Measurements from ENCODE around the gene SUSD6. TPM values are rescaled to one million over a fixed set of nuclear protein-coding genes. Genes with fewer than 3 reads are reported as not detected.

SUSD6 gene
- total RNA-seq, 1 experiment from 2014 or later: 44.7 TPM

DNA sequence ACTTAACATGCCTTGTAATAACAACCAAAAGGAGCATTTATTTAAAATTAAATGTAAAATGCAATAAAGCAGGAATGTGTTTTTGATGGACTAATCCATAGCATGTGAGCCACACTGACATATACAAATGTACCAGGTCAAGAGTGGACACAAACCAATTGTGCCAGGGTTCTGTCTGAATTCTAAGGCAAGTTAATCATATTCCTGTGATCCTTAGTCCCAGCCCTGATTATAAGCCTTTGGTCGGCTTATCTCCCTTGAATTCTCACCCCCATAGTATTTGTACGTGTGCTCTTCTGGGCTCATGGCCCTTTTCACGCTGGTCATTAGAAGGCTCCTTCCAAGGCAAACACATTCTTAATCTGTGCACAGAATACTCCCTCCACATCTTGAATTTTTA is 144.9 kb downstream of the SUSD6 start:
- intact Hi-C loops (cut with micrococcal nuclease; ENCODE audit: unreplicated experiment): no loop called here
- Mint-ChIP-seq H3K27me3 (ENCODE audit: unreplicated experiment) (no peaks in the 10 kb centered on the region), H3K9me3 (ENCODE audit: low read depth, unreplicated experiment) (no peaks in the 10 kb centered on the region), H3K4me1 (ENCODE audit: low read depth, unreplicated experiment) (no peaks in the 10 kb centered on the region), H3K4me3 (ENCODE audit: low read depth, unreplicated experiment) (no peak overlapping the region), H3K27ac (ENCODE audit: unreplicated experiment) (no peak overlapping the region), H3K36me3 (ENCODE audit: insufficient read depth, unreplicated experiment) (no peaks in the 10 kb centered on the region)
- no peak for TF ChIP-seq CTCF (IDR thresholded peaks at IDR 0.05; ENCODE audit: unreplicated experiment)
- CTCF ChIA-PET: no interaction called here
- no TSS peak for BruUV-seq (replicated peaks)
- no peak for DNase-seq

DNA sequence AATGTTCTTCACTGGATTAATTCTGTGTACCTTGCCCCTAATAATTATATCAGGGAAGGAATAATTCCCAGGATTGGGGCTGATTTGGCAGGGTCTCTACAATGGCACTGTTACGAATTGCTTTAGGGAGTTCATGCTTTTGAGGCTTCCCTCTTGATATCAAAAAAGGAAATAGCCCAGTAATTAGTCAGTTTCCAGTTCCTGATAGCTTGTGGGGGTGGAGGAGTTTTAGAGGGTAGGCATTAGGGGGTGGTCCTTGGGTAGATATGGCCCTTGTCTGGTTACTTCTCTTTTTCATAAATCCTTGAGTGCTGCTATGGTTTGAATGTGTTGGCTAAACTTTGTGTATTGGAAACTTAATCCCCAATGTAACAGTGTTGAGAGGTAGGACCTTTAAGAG is 149.4 kb downstream of the SUSD6 start:
- no TSS peak for BruUV-seq (replicated peaks)
- CTCF ChIA-PET: no interaction called here
- no peak overlapping the region for H3K27ac Mint-ChIP-seq (ENCODE audit: unreplicated experiment)

GRCh38 chr14:69763761-69764510 is 152.5 kb downstream of the SUSD6 start:
- intact Hi-C loops (cut with micrococcal nuclease; ENCODE audit: unreplicated experiment): no loop called here
- no peak overlapping the region for H3K27ac Mint-ChIP-seq (ENCODE audit: unreplicated experiment)

More for the DNA sequence above, 149.4 kb downstream of the SUSD6 start:
- Mint-ChIP-seq H3K27me3 (ENCODE audit: unreplicated experiment) (no peaks in the 10 kb centered on the region), H3K4me1 (ENCODE audit: low read depth, unreplicated experiment) (no peaks in the 10 kb centered on the region), H3K4me3 (ENCODE audit: low read depth, unreplicated experiment) (no peak overlapping the region), H3K9me3 (ENCODE audit: low read depth, unreplicated experiment) (peaks cover 3% of the 10 kb centered on the region), H3K36me3 (ENCODE audit: insufficient read depth, unreplicated experiment) (no peaks in the 10 kb centered on the region)
- intact Hi-C loops (cut with micrococcal nuclease; ENCODE audit: unreplicated experiment): no loop called here
- TF ChIP-seq CTCF (IDR thresholded peaks at IDR 0.05; ENCODE audit: unreplicated experiment): no peak
- no peak for DNase-seq

More at GRCh38 chr14:69763761-69764510, 152.5 kb downstream of the SUSD6 start:
- CTCF ChIA-PET: interaction anchor here (0.6 kb wide), 1 partner anchor 33 kb away, joined by 3 read pairs; no protein-coding TSS in a partner anchor
- Mint-ChIP-seq H3K9me3 (ENCODE audit: low read depth, unreplicated experiment) (peaks cover 3% of the 10 kb centered on the region), H3K4me3 (ENCODE audit: low read depth, unreplicated experiment) (no peak overlapping the region), H3K36me3 (ENCODE audit: insufficient read depth, unreplicated experiment) (peaks cover 26% of the 10 kb centered on the region), H3K4me1 (ENCODE audit: low read depth, unreplicated experiment) (peaks cover 8% of the 10 kb centered on the region), H3K27me3 (ENCODE audit: unreplicated experiment) (no peaks in the 10 kb centered on the region)
- BruUV-seq (replicated peaks): no TSS peak
- no peak for TF ChIP-seq CTCF (IDR thresholded peaks at IDR 0.05; ENCODE audit: unreplicated experiment)
- no peak for DNase-seq

Other genes with a start within 250 kb of the SUSD6 start
- 313 and 343 TPM in 2 replicates for gene ERH, start 213.3 kb upstream of the SUSD6 start, total RNA-seq (2022)
- 88.3 and 94.7 TPM in 2 replicates for gene SLC39A9, start 212.9 kb upstream of the SUSD6 start, total RNA-seq (2022)
- 0.56 and 0.73 TPM in 2 replicates for gene PLEKHD1, start 126.9 kb upstream of the SUSD6 start, total RNA-seq (2022)
- not detected in 2 replicates for gene CCDC177, start 36.7 kb upstream of the SUSD6 start, total RNA-seq (2022)
- 253 and 256 TPM in 2 replicates for gene SRSF5, start 155.5 kb downstream of the SUSD6 start, total RNA-seq (2022)
- gene SLC10A1, start 185.6 kb downstream of the SUSD6 start, total RNA-seq (2022): not detected in 2 replicates